ENCODE data around the gene MED9.
"Not testable (repeated sequence)": the region's sequence is repeated elsewhere in the genome, so short reads cannot be mapped to it uniquely, and the experiment has no call there.

MED9 gene

DNA sequence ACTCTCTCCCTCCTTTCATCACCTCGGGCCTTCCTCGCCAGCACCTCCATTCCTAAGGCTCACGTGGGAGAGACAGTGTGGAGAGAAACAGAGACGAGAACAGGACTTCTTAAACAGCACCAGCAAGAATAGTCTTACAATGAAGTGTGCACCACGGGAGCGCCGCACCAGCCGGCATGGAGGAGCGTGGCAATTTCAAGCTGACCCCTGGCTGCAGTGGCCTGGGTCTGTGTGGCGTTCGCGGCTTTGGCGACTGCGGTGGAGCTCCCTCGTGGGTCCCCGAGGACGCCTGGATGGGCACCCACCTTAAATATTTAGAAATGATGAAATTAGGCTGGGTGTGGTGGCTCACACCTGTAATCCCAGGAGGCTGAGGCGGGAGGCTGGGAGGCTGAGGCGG, 20.5 kb upstream of the MED9 start:
- DNase-seq = no peak

DNA sequence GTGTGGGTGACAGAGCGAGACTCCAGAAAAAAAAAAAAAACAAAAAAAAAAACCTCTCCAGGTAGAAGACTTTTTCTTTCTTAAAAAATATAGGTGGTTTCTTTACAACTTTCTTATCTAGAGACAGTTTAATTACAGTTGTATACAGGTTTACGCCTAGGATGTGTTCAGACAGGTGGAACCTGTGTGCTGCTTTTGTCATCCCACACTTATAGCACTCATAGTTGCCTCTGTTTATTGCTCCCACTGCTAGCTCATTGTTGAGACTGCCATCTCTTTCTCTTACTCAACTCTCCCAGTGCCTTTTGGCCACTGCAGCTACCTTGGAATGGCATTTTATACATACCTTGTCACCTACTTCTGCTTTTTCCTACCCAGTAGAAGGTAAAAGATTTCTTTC, 19.1 kb upstream of the MED9 start:
- no peak for DNase-seq

DNA sequence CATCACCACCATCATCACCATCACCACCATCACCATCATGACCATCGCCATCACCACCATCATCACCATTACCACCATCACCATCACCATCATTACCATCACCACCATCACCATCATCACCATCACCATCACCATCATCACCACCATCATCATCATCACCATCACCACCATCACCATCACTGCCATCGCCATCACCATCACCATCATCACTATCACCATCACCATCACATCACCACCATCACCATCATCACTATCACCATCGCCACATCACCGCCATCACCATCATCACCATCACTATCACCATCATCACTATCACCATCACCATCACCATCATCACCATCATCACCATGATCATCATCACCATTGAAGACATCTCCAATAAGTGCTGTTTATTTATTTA, 16.8 kb upstream of the MED9 start:
- DNase-seq = no peak

GRCh38 chr17:17462048-17462824, 14.6 kb upstream of the MED9 start:
- DNase-seq = no peak

DNA sequence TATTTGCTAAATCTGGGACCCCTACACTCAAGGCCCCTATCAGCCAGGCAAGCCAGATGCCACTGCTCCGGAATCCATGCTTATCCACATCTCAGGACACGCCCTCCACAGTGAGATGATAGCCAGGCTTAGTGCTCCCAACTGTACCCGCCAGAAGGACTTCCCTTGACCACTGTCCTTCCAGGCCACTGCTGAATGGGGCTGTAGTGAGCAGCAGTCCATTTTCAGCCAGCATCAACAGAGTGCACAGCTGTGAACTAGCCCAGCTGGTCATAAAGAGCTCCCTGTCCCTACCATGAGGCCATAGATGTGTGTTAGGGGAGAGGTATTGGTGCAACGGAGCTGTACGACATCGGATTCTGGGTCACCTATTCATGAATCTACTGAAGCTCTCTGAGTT, 13.0 kb upstream of the MED9 start:
- no peak for DNase-seq

DNA sequence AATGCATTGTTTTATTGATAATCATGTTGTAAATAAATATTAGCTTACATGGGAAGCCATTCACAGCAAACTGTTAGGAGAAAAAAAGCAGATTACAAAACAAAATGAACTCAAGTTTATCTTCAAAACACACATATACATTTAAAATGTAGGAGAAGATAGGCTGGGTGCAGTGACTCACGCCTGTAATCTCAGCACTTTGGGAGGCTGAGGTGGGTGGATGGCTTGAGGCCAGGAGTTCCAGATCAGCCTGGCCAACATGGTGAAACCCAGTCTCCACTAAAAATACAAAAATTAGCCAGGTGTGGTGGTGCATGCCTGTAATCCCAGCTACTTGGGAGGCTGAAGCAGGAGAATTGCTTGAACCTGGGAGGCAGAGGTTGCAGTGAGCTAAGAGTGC, 10.9 kb upstream of the MED9 start:
- DNase-seq = not testable (repeated sequence)

- no peak for DNase-seq
Observed at GRCh38 chr17:17466511-17466910, 10.3 kb upstream of the MED9 start.

DNA sequence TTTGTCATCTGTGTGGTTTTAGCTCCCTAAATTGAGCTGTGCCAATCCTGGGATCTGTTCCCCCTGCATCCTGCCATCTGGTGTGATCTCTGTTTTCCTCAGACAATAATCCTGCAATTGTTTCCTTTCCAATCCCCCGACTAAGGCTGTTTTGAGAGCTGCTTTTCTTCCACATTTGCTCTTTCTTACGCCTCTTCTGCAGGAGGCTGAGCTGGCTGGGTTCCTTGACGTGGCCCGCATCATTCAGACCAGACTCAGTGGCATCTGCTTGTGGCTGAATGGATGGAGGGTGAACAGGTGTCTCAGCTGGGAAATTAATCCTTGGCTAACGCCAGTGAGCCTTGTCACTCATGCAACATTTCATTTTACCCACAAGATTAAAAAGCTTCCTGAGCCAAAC, 9.8 kb upstream of the MED9 start:
- no peak for DNase-seq

- DNase-seq = no peak
Observed at GRCh38 chr17:17467720-17468119, 9.1 kb upstream of the MED9 start.

DNA sequence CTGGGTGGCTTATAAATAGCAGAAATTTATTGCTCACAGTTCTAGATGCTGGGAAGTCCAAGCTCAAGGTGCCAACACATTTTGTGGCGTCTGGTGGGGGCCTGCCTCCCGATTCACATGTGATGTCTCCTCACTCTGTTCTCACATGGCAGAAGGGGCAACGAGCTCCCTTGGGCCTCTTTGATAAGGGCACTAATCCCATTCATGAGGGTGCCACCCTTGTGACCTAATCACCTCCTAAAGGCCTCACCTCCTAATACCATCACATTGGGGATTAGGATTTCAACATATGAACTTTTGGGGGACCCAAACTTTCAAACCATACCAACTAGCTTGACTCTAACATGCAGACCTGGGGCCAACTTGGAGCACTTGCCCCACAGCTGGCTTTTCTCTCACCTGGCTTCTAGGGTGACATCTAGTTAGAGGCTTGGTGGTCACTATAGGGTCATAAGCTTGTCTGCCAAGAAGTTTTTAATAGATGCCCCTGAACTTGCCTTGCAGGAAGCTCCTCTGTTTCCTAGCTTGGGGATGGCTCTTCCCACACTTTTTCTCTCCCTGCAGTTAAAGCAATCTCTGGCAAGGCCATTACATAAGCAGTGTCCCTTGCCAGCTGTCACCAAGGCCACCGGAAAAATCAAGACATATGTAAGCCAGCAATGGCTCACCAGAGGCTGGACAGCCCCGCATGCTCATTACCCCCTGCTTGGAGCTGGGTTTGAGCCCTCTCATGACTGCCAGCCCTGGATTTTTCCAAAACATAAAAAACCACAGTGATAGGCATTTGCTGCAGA, 8.4 kb upstream of the MED9 start:
- no peak for DNase-seq

DNA sequence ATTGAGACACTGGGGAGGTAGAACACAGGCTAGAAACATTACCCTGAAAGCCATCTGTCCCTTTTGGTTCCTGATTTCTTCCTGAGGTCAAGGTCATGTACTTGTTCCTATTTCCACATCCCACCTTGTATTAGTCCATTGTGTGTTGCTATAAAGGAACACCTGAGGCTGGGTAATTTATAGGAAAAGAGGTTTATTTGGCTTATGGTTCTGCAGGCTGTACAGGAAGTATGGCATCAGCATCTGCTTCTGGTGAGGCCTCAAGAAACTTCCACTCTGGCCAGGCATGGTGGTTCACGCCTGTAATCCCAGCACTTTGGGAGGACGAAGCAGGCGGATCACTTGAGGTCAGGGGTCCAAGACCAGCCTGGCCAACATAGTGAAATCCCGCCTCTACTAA, 7.4 kb upstream of the MED9 start:
- DNase-seq = no peak

- no peak for DNase-seq
Observed at GRCh38 chr17:17469996-17470395, 6.8 kb upstream of the MED9 start.

- no peak for DNase-seq
Observed at GRCh38 chr17:17472333-17472920, 4.4 kb upstream of the MED9 start.

DNA sequence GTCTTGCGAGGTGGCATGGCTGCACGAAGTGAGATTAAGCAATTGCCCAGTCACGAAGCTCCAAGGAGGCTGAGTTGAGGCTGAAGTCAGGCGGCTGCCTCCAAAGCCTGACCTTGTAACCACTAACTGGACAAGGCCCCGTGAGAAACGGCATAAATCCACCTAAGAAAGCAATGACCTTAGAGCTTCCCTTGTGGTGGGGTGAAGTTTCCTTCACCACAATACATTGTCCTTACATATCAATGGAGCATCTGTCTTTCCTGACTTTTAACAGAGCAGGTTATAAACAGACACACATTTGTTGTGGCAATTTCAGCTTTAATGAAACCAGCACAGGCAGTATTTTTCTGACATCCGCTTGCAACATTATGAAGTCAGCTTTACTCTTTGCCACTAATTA, 2.5 kb upstream of the MED9 start:
- DNase-seq = no peak

- no peak for DNase-seq
Observed at GRCh38 chr17:17479209-17479608, 2.4 kb downstream of the MED9 start.

DNA sequence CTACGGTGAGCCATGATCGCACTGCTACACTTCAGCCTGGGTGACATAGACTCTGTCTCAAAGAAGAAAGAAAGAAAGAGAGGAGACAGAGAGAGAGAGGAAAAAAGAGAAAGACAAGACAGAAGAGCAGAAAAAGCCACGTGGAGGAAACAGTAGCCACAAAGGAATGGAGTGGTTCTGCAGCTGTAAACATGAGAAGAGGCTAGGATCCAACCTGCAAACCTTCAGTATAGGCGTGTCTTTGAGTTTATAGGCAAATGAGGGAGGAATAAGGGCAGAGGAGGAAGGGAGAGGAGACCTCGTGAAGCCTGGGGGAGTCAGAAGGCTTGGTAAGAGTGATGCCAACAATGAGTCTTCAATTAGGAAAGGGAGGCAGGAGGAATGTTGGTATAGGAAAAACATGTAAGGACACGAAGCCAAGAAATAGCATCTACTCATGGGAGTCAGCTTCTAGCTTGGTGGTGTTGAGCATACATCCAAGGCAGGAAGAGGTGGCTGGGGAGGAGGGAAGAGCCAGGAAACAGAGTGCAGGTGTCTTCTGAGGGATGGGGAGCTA, 3.9 kb downstream of the MED9 start:
- DNase-seq = no peak

- no peak for DNase-seq
Observed at GRCh38 chr17:17481860-17482259, 5.1 kb downstream of the MED9 start.

DNA sequence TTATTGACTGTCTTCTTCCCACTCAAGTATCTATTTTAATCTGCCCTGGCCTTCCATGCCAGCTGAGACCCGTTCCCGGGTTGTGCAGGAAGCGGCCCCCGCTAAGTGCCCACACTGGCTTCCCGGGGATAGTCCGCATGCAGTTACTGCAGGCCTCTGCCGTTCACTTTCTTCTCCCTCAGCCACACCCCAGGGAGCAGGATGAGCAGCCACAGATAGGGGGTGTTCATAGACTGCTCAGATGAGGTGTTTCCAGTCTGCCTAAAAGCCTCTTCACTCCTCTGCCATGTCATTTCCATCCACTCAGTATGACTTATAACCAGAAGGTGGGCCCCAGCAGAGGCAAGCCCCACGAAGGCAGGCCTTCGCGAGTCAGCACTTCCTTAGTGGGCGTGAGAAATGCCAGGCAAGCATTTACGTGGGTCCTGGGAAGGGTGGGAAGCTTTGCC, 7.7 kb downstream of the MED9 start:
- DNase-seq = no peak

- DNase-seq = no peak
Observed at GRCh38 chr17:17485420-17485819, 8.6 kb downstream of the MED9 start.

GRCh38 chr17:17486416-17486815, 9.6 kb downstream of the MED9 start:
- DNase-seq = not testable (repeated sequence)

- DNase-seq = no peak
Observed at GRCh38 chr17:17487998-17488397, 11.2 kb downstream of the MED9 start.

- DNase-seq = no peak
Observed at GRCh38 chr17:17491031-17491471, 14.3 kb downstream of the MED9 start.

- no peak for DNase-seq
Observed at GRCh38 chr17:17491546-17491988, 14.8 kb downstream of the MED9 start.

- no peak for DNase-seq
Observed at GRCh38 chr17:17492085-17492484, 15.3 kb downstream of the MED9 start.
